Measurements from ENCODE around the gene CERS6. TPM values are rescaled to one million over a fixed set of nuclear protein-coding genes. Genes with fewer than 3 reads are reported as not detected.

CERS6 gene
- total and polyA plus RNA-seq, 11 donors, result 22.1 to 78.0 (median 62.2) TPM

DNA sequence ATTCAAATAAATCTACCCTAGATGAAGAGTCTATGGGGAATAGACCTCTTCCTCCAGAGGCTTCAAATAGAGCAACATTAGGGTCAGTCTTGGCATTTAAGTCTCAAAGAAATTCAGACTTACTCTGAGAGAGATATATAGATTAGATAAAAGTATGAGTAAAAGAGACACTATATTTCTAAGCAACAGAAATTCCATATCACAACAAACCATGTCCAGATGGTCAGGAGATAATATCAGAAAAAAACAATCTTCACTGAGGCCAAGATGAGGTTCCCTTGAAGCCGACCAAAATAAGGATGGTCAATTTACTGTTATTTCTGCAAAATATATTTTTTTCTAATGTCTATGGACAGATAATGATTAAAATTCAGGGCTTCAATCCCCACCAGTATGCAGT is 257.3 kb downstream of the CERS6 start:
- DNase-seq (no peak), ATAC-seq (no peak)
- intact Hi-C loops (cut with DNase I), result no loop called here
- peaks cover 0 to 5% (median 0%) of the 10 kb centered on the region in 9 donors for H3K36me3 ChIP-seq
- TF ChIP-seq, protein P1, sequence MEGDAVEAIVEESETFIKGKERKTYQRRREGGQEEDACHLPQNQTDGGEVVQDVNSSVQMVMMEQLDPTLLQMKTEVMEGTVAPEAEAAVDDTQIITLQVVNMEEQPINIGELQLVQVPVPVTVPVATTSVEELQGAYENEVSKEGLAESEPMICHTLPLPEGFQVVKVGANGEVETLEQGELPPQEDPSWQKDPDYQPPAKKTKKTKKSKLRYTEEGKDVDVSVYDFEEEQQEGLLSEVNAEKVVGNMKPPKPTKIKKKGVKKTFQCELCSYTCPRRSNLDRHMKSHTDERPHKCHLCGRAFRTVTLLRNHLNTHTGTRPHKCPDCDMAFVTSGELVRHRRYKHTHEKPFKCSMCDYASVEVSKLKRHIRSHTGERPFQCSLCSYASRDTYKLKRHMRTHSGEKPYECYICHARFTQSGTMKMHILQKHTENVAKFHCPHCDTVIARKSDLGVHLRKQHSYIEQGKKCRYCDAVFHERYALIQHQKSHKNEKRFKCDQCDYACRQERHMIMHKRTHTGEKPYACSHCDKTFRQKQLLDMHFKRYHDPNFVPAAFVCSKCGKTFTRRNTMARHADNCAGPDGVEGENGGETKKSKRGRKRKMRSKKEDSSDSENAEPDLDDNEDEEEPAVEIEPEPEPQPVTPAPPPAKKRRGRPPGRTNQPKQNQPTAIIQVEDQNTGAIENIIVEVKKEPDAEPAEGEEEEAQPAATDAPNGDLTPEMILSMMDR (IDR thresholded peaks at IDR 0.05), result no peak
- TF ChIP-seq POLR2A (IDR thresholded peaks at IDR 0.05), result no peak
- no peak overlapping the region for H3K27ac ChIP-seq
- H3K27me3 ChIP-seq, result no peaks in the 10 kb centered on the region
- WGBS, 4 donors, result 73 to 92% (median 85%) methylated on average over 1 of the region's 1 CpG
- H3K9me3 ChIP-seq, result no peaks in the 10 kb centered on the region
- H3K4me1 ChIP-seq, result peaks cover 0 to 5% (median 0%) of the 10 kb centered on the region in 12 donors
- H3K4me3 ChIP-seq, result no peak overlapping the region

DNA sequence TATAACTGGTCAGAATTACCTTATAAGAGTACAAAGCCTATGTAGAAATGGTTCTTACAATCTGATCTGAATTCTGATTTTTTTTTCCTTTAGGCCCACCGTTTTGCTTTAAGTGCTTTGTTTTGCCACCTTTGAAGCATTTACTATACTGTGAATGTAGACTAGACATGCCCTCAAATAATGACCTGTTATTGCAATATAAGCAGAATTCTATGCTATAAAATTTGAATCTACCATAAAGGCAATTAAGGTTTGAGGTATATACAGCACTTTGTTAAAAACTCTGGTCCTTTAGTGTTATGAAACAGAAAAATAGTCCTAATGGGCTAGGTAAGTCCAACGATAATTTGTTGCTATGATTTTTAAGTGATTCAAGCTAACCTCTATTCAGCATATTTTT is 259.8 kb downstream of the CERS6 start:
- Histone ChIP-seq H3K27me3 (no peaks in the 10 kb centered on the region), H3K27ac (no peak overlapping the region), H3K36me3 (peaks cover 0 to 19% (median 0%) of the 10 kb centered on the region in 9 donors), H3K4me3 (no peak overlapping the region), H3K4me1 (peaks cover 0 to 5% (median 0%) of the 10 kb centered on the region in 12 donors), H3K9me3 (no peaks in the 10 kb centered on the region)
- WGBS, 4 donors, result 92 to 95% (median 93%) methylated on average over 2 of the region's 2 CpGs
- ATAC-seq (no peak), DNase-seq (no peak)
- intact Hi-C loops (cut with DNase I), result no loop called here
- TF ChIP-seq, protein P1 (IDR thresholded peaks at IDR 0.05), result no peak
- no peak for TF ChIP-seq POLR2A (IDR thresholded peaks at IDR 0.05)

DNA sequence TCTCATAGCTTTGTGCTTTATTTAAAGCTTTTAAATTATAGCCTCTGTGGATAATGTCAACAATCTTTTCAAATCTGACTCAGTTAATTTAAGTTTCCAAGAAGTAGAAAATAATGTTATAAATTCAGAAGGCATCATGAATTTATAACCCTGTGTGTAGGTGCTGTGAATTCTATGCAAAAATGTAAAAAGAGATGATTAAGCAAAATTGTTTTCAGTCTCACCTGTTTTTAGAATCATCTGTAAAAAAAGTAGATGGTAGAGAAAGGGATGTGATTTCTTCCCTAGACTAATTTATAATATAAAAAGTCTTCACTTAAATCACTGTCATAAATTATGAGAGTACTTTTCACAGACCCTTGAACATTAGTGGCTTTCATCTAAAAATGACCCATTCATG is 260.8 kb downstream of the CERS6 start:
- H3K27me3 ChIP-seq, result no peaks in the 10 kb centered on the region

DNA sequence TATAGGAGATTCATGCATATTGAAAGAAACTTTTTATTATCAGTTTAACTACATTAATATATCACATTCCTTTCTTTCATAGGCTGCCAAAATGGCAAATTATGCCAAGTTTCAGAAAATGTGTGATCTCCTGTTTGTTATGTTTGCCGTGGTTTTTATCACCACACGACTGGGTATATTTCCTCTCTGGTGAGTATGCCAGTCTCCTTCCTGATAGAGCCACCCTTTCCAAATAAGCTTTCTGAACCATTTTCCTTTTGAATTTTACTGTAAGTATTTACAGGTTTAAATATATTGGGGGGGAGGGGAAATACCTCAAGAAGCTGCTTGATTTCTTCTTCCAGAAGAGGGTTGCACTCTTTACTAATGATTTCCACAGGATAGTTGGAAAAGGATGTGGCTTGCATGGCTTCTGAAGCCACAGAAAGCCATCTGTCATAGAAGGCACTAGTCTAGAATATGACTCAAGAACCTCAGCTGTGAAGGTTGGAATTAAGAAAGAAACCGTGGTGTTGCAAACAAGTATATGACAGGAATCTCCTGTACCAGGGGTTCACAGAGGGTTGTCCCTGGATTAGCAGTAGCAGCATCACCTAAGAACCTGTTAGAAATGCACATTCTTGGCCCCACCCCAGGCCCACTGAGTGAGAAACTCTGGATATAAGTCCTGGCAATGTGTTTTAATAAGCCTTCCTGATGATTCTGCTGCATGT is 261.9 kb downstream of the CERS6 start:
- DNase-seq (no peak), ATAC-seq (no peak)
- peaks cover 0 to 14% (median 9%) of the 10 kb centered on the region in 12 donors for H3K4me1 ChIP-seq
- 71 to 85% (median 79%) methylated on average over 3 of the region's 3 CpGs for WGBS, 4 donors
- H3K36me3 ChIP-seq, result peaks cover 0 to 19% (median 0%) of the 10 kb centered on the region in 9 donors
- H3K9me3 ChIP-seq, result no peaks in the 10 kb centered on the region
- TF ChIP-seq, protein P1 (IDR thresholded peaks at IDR 0.05), result no peak
- no peak for TF ChIP-seq POLR2A (IDR thresholded peaks at IDR 0.05)
- no peak overlapping the region for H3K4me3 ChIP-seq
- H3K27ac ChIP-seq, result no peak overlapping the region
- no peaks in the 10 kb centered on the region for H3K27me3 ChIP-seq
- intact Hi-C loops (cut with DNase I), result no loop called here

More for the DNA sequence above, 260.8 kb downstream of the CERS6 start:
- intact Hi-C loops (cut with DNase I), result no loop called here
- H3K4me3 ChIP-seq, result no peak overlapping the region
- peaks cover 0 to 19% (median 0%) of the 10 kb centered on the region in 9 donors for H3K36me3 ChIP-seq
- no peaks in the 10 kb centered on the region for H3K9me3 ChIP-seq
- DNase-seq (no peak), ATAC-seq (no peak)
- H3K27ac ChIP-seq, result no peak overlapping the region
- H3K4me1 ChIP-seq, result peaks cover 0 to 7% (median 0%) of the 10 kb centered on the region in 12 donors
- TF ChIP-seq, protein P1 (IDR thresholded peaks at IDR 0.05), result no peak
- TF ChIP-seq POLR2A (IDR thresholded peaks at IDR 0.05), result no peak
